Mucosa of descending colon (tissue), 3 donors: ENCODE data around the gene DMXL1. TPM values are rescaled to one million over a fixed set of nuclear protein-coding genes. Genes with fewer than 3 reads are reported as not detected.

Experiments used
- ATAC-seq: fragments of 200-7000 bp; cut with Tn5 transposase; one replicate; pipeline ENCODE4 v1.9.1; 2020; ENCODE audit warnings: mild to moderate bottlenecking, moderate library complexity
- DNase-seq, 3 donors: peaks; one replicate each; pipeline ENCODE4 v3.0.0-alpha.2; 2020
- H3K36me3 ChIP-seq: fragments of 200-600 bp; one replicate; pipeline ENCODE4 v1.8.0; 2021; ENCODE audit warnings: low read depth, mild to moderate bottlenecking
- H3K4me1 ChIP-seq: fragments of 200-600 bp; one replicate; pipeline ENCODE4 v1.8.0; 2021; ENCODE audit warnings: low read depth, mild to moderate bottlenecking
- H3K4me3 ChIP-seq: fragments of 200-600 bp; one replicate; pipeline ENCODE4 v1.8.0; 2021; ENCODE audit warnings: mild to moderate bottlenecking
- H3K9me3 ChIP-seq: fragments of 200-600 bp; one replicate; pipeline ENCODE4 v1.8.0; 2021; ENCODE audit warnings: mild to moderate bottlenecking
- intact Hi-C, 2 donors: fragments of 100-400 bp; cut with DNase I in 1 of 2; cut with micrococcal nuclease in 1 of 2; formaldehyde crosslinking; loops; one replicate each; pipeline versions ENCODE4 v1.11.0 to v1.11.1; 2022; cut with DNase I, micrococcal nuclease
- total RNA-seq, 3 donors: library from RNA; stranded (reverse); fragmentation: NEBNext Ultra II Directional in 2 of 3; extraction: Animal tissue kit (Norgen Biotek cat#: 25700) in 2 of 3; gene quantifications; one replicate each; pipeline versions ENCODE4 v1.2.1 to v1.2.4, GENCODE V29; 2021 to 2023
- TF ChIP-seq, protein P1 (sequence below): fragments of 200-600 bp; IDR thresholded peaks from one replicate; pipeline ENCODE4 v1.8.0; 2022; ENCODE audit warnings: antibody characterized with exemption, mild to moderate bottlenecking
- donor health status: DM: no; HTN: no; CAD: no; lungs with moderate emphysema.
- donor health status: DM: no; HTN: no; CAD: no.
- donor health status: DM: no; HTN: yes; CAD: no.

The DMXL1 gene
- total RNA-seq, 3 donors from 2014 or later = 34.7 to 60.0 (median 51.0) TPM

GRCh38 chr5:119161430-119161829, 90.5 kb downstream of the DMXL1 start:
- no peaks in the 10 kb centered on the region for H3K9me3 ChIP-seq
- no peak for DNase-seq
- intact Hi-C loops = no loop called here
- no peaks in the 10 kb centered on the region for H3K36me3 ChIP-seq
- H3K4me3 ChIP-seq = no peak overlapping the region
- H3K4me1 ChIP-seq = no peaks in the 10 kb centered on the region
- TF ChIP-seq, protein P1, sequence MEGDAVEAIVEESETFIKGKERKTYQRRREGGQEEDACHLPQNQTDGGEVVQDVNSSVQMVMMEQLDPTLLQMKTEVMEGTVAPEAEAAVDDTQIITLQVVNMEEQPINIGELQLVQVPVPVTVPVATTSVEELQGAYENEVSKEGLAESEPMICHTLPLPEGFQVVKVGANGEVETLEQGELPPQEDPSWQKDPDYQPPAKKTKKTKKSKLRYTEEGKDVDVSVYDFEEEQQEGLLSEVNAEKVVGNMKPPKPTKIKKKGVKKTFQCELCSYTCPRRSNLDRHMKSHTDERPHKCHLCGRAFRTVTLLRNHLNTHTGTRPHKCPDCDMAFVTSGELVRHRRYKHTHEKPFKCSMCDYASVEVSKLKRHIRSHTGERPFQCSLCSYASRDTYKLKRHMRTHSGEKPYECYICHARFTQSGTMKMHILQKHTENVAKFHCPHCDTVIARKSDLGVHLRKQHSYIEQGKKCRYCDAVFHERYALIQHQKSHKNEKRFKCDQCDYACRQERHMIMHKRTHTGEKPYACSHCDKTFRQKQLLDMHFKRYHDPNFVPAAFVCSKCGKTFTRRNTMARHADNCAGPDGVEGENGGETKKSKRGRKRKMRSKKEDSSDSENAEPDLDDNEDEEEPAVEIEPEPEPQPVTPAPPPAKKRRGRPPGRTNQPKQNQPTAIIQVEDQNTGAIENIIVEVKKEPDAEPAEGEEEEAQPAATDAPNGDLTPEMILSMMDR = no peak
- ATAC-seq = peak; percentile 51

GRCh38 chr5:119166026-119166425, 95.1 kb downstream of the DMXL1 start:
- TF ChIP-seq, protein P1 = no peak
- H3K4me3 ChIP-seq = no peak overlapping the region
- H3K36me3 ChIP-seq = no peaks in the 10 kb centered on the region
- H3K4me1 ChIP-seq = no peaks in the 10 kb centered on the region
- no peaks in the 10 kb centered on the region for H3K9me3 ChIP-seq
- intact Hi-C loops = no loop called here
- DNase-seq = no peak
- no peak for ATAC-seq

DNA sequence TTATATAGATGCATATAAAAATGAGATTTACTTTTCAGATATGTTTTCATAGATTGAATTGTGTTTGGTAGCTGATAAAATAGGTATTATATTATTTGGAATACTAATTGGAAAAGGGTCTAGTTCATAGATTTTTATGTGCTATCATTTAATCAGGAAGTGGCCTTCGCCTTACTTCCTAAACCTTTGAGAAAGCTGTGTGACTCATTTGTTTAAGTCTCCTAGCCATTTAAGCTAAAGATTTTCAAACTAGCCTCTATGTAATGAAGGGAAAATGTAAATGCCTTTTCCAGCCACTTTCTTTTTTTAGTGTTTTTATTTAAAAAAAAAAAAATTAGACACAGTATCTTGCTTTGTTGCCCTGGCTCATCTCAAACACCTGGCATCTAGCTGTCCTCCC, 97.5 kb downstream of the DMXL1 start:
- ATAC-seq = no peak
- DNase-seq = no peak

DNA sequence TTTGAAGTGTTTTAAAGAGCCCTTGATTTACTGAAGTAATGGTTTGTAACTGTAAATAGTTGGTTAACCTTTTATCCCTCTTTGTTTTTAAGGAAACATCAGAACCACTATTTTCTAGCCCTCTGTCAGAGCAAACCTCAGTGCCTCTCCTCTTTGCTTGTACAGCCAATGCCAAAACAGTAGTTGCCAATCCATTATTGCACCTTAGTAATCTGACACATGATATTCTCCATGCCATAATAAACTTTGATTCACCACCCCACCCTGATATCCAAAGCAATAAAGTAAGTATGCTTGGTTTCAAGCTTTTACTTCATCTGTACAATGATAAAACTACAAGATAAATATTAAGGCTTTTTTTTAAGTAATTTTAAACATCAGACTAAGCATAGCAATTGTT, 100.8 kb downstream of the DMXL1 start:
- no peaks in the 10 kb centered on the region for H3K36me3 ChIP-seq
- no peak overlapping the region for H3K4me3 ChIP-seq
- no peaks in the 10 kb centered on the region for H3K9me3 ChIP-seq
- intact Hi-C loops = no loop called here
- H3K4me1 ChIP-seq = peaks cover 5% of the 10 kb centered on the region
- TF ChIP-seq, protein P1 = no peak
- ATAC-seq (peak; percentile 56), DNase-seq (no peak)

More for the DNA sequence above, 97.5 kb downstream of the DMXL1 start:
- H3K36me3 ChIP-seq = no peaks in the 10 kb centered on the region
- H3K4me1 ChIP-seq = peaks cover 5% of the 10 kb centered on the region
- TF ChIP-seq, protein P1 = no peak
- intact Hi-C loops = no loop called here
- H3K4me3 ChIP-seq = no peak overlapping the region
- no peaks in the 10 kb centered on the region for H3K9me3 ChIP-seq

DNA sequence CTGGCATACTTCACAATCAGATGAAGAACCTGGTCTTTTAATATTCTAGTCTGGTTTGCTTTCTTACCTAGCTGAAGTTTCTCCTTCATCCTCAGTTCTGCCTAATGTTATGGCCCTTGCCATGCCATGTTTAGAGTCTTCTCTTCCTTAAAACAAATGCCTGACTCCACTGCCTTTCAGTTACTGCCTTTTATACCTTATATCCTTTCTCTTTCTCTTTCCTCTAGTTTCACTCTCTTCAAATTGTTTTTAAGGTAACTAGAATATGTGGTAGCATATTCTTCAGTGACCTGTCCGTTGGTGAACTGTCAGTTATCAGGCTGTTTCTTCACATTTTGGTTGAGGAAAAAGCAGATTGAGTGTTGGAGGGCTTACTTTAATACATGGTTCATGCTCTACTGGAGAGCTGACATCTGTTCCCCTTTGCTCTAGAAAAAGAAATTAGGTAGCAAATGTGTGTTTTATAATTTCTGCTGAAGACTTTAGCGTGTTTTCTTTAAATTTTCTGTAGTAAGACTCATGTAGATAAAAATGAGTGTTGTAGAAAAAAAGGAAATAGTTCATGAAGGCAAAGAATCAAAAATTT, 103.8 kb downstream of the DMXL1 start:
- no peak for DNase-seq
- TF ChIP-seq, protein P1 = no peak

DNA sequence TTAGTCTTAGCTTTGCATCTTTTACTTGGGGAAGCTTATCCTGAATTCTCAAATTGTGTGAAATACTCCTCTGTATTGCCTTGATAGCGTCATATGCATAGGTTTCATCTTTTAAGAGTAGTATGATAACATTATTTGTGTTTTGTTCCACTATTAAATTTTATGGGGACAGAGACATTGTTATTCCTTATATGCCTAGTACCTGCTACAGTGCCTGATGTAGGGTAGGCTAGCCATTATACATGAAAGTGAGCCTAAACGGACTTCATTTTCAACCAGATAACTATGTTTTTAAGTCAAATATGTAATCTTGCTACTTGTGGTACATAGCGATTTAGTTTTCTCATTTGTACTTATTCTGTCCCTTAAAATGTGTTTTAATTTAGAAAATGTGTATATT, 105.9 kb downstream of the DMXL1 start:
- no peaks in the 10 kb centered on the region for H3K36me3 ChIP-seq
- TF ChIP-seq, protein P1 = no peak
- ATAC-seq (no peak), DNase-seq (no peak)
- H3K4me1 ChIP-seq = peaks cover under 1% of the 10 kb centered on the region
- no peak overlapping the region for H3K4me3 ChIP-seq
- H3K9me3 ChIP-seq = no peaks in the 10 kb centered on the region
- intact Hi-C loops = no loop called here

More for the DNA sequence above, 103.8 kb downstream of the DMXL1 start:
- H3K4me1 ChIP-seq = peaks cover 5% of the 10 kb centered on the region
- no peak for ATAC-seq
- no peak overlapping the region for H3K4me3 ChIP-seq
- intact Hi-C loops = no loop called here
- H3K36me3 ChIP-seq = no peaks in the 10 kb centered on the region
- H3K9me3 ChIP-seq = no peaks in the 10 kb centered on the region
